Stimulated activated effector memory CD8-positive, alpha-beta T cell treated with anti-CD3 and anti-CD28 coated beads, Interleukin-12 subunit alpha, Interleukin-12 subunit beta, amount 100 ng/mL, for 72 hours (primary cell): ENCODE results near the gene GALNT15.

ENCODE experiments used
- ATAC-seq: fragments of 150-1000 bp; cut with Tn5 transposase; 2 replicates; pipeline ENCODE4 v1.10.0; 2021
- DNase-seq, 2 donors: peaks; one replicate each; pipeline ENCODE4 v3.0.0; 2021 to 2022; ENCODE audit warnings: low spot score in 2 of 2
- H3K27ac Mint-ChIP-seq: one replicate; pipeline ENCODE4 v1.8.0; 2022; ENCODE audit warnings: mild to moderate bottlenecking, mixed read lengths
- H3K36me3 Mint-ChIP-seq: one replicate; pipeline ENCODE4 v1.8.0; 2022; ENCODE audit warnings: mild to moderate bottlenecking, mixed read lengths
- H3K4me1 Mint-ChIP-seq: one replicate; pipeline ENCODE4 v1.8.0; 2022; ENCODE audit warnings: mixed read lengths
- H3K4me3 Mint-ChIP-seq: one replicate; pipeline ENCODE4 v1.8.0; 2022; ENCODE audit warnings: mild to moderate bottlenecking, mixed read lengths
- H3K9me3 Mint-ChIP-seq: one replicate; pipeline ENCODE4 v1.8.0; 2022; ENCODE audit warnings: mixed read lengths

The GALNT15 gene

DNA sequence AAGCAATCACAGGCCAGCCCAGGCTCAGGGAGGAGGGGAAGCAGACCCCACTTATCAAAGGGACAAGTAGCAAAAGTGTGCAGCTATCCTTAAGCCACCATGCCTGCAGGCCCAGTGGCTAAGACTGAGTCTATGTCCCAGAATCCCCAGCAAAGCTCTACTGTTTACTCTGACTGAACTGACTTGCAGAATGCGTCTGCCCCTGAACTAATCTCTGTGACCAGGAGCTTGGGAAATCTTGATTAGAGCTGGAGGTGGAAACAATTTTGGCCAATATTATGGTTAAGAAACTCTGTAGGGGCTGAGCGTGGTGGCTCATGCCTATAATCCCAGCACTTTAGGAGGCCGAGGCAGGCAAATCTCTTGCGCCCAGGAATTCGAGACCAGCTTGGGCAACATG lies 67.7 kb downstream of the GALNT15 start:
- no peak overlapping the region for H3K4me3 Mint-ChIP-seq
- H3K9me3 Mint-ChIP-seq: no peaks in the 10 kb centered on the region
- H3K36me3 Mint-ChIP-seq: no peaks in the 10 kb centered on the region
- H3K27ac Mint-ChIP-seq: no peak overlapping the region
- H3K4me1 Mint-ChIP-seq: peaks cover 28% of the 10 kb centered on the region
- DNase-seq (no peak), ATAC-seq (no peak)

GRCh38 chr3:16243706-16244490 lies 69.4 kb downstream of the GALNT15 start:
- H3K9me3 Mint-ChIP-seq: no peaks in the 10 kb centered on the region
- peak; percentile 29 for ATAC-seq
- H3K4me3 Mint-ChIP-seq: no peak overlapping the region

GRCh38 chr3:16245609-16246008 lies 71.1 kb downstream of the GALNT15 start:
- Mint-ChIP-seq H3K4me1 (peaks cover 36% of the 10 kb centered on the region), H3K4me3 (no peak overlapping the region), H3K9me3 (no peaks in the 10 kb centered on the region), H3K36me3 (no peaks in the 10 kb centered on the region), H3K27ac (no peak overlapping the region)
- no peak for DNase-seq
- no peak for ATAC-seq

More at GRCh38 chr3:16243706-16244490, 69.4 kb downstream of the GALNT15 start:
- no peaks in the 10 kb centered on the region for H3K36me3 Mint-ChIP-seq
- H3K4me1 Mint-ChIP-seq: peaks cover 40% of the 10 kb centered on the region
- DNase-seq: no peak
- H3K27ac Mint-ChIP-seq: peak overlapping the region; percentile 13

DNA sequence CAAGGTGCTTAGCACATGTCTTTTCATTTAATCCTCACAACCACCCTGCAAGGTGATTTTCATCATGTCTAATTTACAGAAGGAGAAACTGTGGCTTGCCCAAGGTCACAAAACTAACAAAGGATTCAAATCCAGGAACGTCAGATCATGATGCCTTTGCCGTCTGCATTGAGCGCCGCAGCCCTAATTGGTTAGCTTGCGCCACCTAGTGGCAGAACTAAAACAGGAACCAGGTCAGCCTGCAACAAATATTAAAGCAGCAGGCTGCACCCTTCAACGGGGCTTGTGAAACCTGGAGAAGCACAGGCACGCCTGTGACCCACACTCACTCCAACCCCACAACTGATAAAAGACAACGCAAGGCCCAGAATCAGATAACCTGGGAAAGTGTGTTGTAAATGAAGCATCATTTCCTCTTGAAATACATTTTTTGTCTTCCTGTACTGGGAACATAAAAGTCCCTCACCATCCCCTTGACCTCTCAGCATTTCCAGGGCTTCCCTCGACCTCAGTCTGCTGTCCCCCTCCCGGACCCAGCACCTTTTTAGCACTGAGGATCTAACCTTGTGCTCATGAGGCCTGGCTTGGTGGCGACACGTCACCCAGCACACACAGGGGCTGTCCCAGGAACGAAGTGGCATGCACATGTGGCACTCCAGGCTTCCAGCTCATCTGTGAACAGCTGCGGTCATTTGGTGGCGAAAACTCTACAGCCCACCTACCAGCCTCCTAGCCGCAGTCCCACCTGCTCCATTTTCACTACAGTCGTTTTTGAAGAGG lies 73.0 kb downstream of the GALNT15 start:
- ATAC-seq (peak; percentile 84), DNase-seq (peak; percentile 69 to 84)
- Mint-ChIP-seq H3K4me1 (peaks cover 31% of the 10 kb centered on the region), H3K36me3 (no peaks in the 10 kb centered on the region), H3K4me3 (peak overlapping the region; percentile 56), H3K27ac (peak overlapping the region; percentile 74), H3K9me3 (no peaks in the 10 kb centered on the region)

DNA sequence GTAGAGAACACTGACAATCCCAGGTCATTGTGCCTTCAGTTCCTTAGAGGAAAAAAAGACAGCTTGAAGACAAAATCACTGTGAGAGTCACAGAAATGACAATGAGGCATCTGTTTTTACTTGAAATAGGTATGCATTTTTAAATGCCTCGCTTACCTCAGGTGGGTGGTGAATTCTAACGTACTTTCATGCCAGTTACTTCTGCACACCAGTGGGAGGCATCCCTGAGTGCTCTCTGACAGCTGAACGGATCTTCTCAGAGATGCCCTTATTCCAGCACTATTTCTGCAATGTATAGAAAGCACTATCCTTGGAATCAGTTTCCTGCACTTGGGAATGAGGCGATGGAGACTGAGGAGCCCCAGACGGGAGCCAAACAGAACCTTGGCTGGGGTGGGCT lies 74.1 kb downstream of the GALNT15 start:
- ATAC-seq (no peak), DNase-seq (no peak)
- peaks cover 26% of the 10 kb centered on the region for H3K4me1 Mint-ChIP-seq
- no peaks in the 10 kb centered on the region for H3K9me3 Mint-ChIP-seq
- no peak overlapping the region for H3K4me3 Mint-ChIP-seq
- H3K36me3 Mint-ChIP-seq: no peaks in the 10 kb centered on the region
- no peak overlapping the region for H3K27ac Mint-ChIP-seq

DNA sequence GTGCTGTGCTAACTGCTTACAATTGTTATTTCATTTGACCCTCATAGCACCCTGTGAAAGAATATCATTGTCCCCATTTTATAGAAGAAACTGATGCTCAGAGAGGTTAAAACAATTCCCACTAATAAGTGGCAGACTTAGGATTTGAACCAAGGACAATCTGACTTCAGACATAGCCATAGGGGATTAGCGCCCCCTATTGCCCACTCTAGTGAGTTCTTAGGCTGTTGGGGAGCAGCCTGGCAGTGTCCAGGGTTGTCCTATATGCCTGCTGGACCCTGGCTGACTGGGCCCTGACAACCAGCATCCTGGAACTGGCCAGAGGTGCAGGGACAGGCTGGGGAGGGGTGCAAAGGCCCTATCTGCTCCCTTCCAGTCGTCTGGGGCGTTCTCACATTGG lies 74.9 kb downstream of the GALNT15 start:
- Mint-ChIP-seq H3K36me3 (no peaks in the 10 kb centered on the region), H3K27ac (no peak overlapping the region), H3K9me3 (no peaks in the 10 kb centered on the region), H3K4me3 (no peak overlapping the region), H3K4me1 (peaks cover 22% of the 10 kb centered on the region)
- ATAC-seq (no peak), DNase-seq (no peak)

DNA sequence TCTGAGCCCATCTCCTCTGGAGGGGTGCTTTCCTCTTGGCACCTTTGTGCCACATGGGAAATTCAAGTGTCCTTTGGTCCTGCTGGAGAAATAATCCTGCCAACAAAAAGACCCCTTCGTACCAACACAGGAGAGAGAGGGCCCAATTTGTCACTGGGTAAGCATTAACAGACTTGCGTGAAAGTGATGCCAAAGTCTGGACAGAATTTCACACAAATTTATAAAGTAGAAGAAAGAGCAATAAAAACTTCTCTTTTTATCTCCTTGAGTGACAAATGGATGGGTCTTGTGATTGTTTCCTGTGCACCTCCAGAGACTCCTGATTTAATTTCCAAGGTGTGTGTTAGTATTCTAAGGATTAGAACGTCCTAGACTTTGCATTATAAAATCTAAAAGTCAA lies 75.4 kb downstream of the GALNT15 start:
- ATAC-seq (no peak), DNase-seq (no peak)
- H3K4me1 Mint-ChIP-seq: peaks cover 28% of the 10 kb centered on the region
- no peak overlapping the region for H3K4me3 Mint-ChIP-seq
- no peak overlapping the region for H3K27ac Mint-ChIP-seq
- no peaks in the 10 kb centered on the region for H3K9me3 Mint-ChIP-seq
- H3K36me3 Mint-ChIP-seq: no peaks in the 10 kb centered on the region

- DNase-seq (no peak), ATAC-seq (no peak)
- Mint-ChIP-seq H3K4me1 (peaks cover 36% of the 10 kb centered on the region), H3K4me3 (no peak overlapping the region), H3K9me3 (no peaks in the 10 kb centered on the region), H3K27ac (no peak overlapping the region), H3K36me3 (no peaks in the 10 kb centered on the region)
Observed at GRCh38 chr3:16251316-16252085, 77.0 kb downstream of the GALNT15 start.

DNA sequence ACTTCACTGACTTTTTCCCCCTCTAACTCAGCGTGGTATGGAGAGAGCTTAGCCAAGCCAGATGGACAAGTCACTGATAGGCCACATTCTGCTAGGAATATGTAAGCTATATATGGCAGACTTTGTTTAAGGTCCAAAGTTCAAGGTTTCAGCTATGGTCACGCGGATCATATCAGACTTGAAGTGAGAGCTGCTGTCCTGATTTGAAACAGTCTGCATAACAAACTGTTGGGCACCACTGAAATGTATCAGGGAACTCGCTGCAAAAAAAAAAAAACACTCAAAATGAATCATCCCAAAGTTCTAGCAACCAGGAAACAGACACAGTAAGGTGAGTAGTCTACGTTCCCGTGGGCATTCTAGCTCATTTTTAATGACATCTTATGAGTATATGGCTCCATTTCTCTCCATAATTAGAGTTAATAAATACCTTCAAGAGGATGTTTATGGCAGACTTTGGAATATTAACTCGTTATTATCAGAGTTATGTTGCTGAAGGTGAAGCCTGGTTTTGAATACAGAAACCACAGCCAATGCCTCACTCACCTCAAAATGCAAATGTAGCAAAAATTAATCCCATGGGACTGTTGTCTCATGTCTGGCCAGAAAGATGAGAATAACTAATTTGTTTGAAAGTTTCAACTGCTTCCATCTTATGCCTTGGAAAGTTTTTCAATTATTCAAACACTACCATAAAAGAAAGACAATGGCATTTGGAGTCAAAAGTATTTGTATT lies 77.9 kb downstream of the GALNT15 start:
- ATAC-seq (no peak), DNase-seq (no peak)
- Mint-ChIP-seq H3K4me1 (peaks cover 28% of the 10 kb centered on the region), H3K27ac (no peak overlapping the region), H3K36me3 (peaks cover 5% of the 10 kb centered on the region), H3K9me3 (no peaks in the 10 kb centered on the region), H3K4me3 (no peak overlapping the region)

DNA sequence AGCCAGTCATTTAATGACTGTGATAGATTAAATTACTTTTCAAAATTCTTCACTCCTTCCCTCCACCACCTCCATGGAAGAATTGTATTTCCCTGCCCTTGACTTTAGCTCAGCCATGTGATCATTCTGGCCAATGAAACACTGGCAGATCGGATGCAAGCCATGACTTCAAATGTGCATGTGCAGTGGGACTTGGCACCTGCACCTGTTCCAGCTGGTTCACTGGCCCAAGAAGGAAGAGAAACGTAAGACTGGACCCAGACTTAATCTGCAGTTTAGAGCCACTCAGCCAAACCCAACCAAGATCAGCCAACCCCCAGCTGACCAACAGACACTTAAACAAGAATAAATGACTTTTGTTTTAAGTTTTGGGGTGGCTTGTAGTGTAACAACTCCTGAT lies 78.5 kb downstream of the GALNT15 start:
- no peak for DNase-seq
- no peak for ATAC-seq
- Mint-ChIP-seq H3K4me3 (no peak overlapping the region), H3K9me3 (no peaks in the 10 kb centered on the region), H3K4me1 (peaks cover 22% of the 10 kb centered on the region), H3K27ac (no peak overlapping the region), H3K36me3 (peaks cover 5% of the 10 kb centered on the region)

GRCh38 chr3:16253601-16254000 lies 79.1 kb downstream of the GALNT15 start:
- ATAC-seq (no peak), DNase-seq (peak in 1 of 2 donors; percentile 45)
- H3K4me3 Mint-ChIP-seq: no peak overlapping the region
- peaks cover 7% of the 10 kb centered on the region for H3K36me3 Mint-ChIP-seq
- no peaks in the 10 kb centered on the region for H3K9me3 Mint-ChIP-seq
- peaks cover 17% of the 10 kb centered on the region for H3K4me1 Mint-ChIP-seq
- no peak overlapping the region for H3K27ac Mint-ChIP-seq

GRCh38 chr3:16254916-16255315 lies 80.4 kb downstream of the GALNT15 start:
- Mint-ChIP-seq H3K9me3 (no peaks in the 10 kb centered on the region), H3K4me1 (peaks cover 17% of the 10 kb centered on the region), H3K4me3 (peak overlapping the region; percentile 70), H3K36me3 (peaks cover 18% of the 10 kb centered on the region), H3K27ac (peak overlapping the region; percentile 82)
- ATAC-seq (peak; percentile 82), DNase-seq (peak in 1 of 2 donors; percentile 63)

- peak; percentile 72 for ATAC-seq
- Mint-ChIP-seq H3K36me3 (peaks cover 22% of the 10 kb centered on the region), H3K27ac (peak overlapping the region; percentile 82), H3K4me3 (peak overlapping the region; percentile 70), H3K4me1 (peaks cover 17% of the 10 kb centered on the region), H3K9me3 (no peaks in the 10 kb centered on the region)
- no peak for DNase-seq
Observed at GRCh38 chr3:16255326-16255725, 80.8 kb downstream of the GALNT15 start.

DNA sequence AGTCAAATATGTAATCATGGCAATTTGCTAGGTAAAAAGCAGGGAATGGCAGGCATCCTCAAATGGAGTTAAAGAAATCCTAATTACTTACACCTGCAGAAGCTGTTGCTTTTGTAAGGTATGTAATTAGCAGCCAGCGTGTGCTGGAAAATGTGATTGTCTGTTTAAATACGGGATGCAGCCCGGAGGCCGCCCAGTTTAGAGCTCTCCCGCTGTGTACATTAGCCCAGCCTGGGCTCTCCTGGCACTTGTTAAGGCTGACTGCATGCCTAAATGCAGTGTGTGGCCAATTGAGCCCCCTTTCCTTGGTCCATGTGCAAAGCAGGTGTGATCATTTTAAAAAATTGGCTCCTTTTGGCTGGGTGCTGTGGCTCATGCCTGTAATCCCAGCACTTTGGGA lies 81.2 kb downstream of the GALNT15 start:
- ATAC-seq: no peak
- H3K4me3 Mint-ChIP-seq: peak overlapping the region; percentile 70
- H3K9me3 Mint-ChIP-seq: no peaks in the 10 kb centered on the region
- H3K4me1 Mint-ChIP-seq: peaks cover 17% of the 10 kb centered on the region
- H3K27ac Mint-ChIP-seq: no peak overlapping the region
- no peak for DNase-seq
- peaks cover 24% of the 10 kb centered on the region for H3K36me3 Mint-ChIP-seq

DNA sequence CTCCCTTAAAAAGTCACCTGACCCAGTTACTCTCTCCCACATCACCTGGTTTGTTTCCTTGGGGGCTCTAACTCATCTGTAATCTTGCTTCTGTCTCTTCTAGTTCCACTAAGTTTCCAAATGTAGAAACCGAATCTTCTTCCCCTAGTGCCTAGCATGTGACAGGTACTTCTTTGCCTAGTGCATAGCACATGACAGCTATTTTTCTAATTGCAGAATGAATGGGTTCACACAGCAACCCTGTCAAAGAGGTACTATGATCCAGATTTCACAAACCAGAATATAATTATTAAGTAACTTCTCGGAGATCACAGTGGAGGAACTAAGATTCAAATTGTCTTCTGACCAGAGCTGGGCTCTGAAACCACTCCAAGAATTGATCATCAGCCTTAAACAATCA lies 82.8 kb downstream of the GALNT15 start:
- Mint-ChIP-seq H3K9me3 (no peaks in the 10 kb centered on the region), H3K4me1 (peaks cover 17% of the 10 kb centered on the region), H3K36me3 (peaks cover 24% of the 10 kb centered on the region), H3K4me3 (no peak overlapping the region), H3K27ac (no peak overlapping the region)
- no peak for DNase-seq
- ATAC-seq: no peak
